KMS-11 (cell line): ENCODE data around the gene TGFB2.

Source experiments
- H2AFZ ChIP-seq: fragments of 200-600 bp; sonication (generic); 2 replicates; pipeline ENCODE4 v1.6.1; 2016; ENCODE audit warnings: antibody characterized with exemption, mixed run types, low read depth
- H3K27ac ChIP-seq: fragments of 200-600 bp; sonication (generic); 2 replicates; pipeline ENCODE4 v1.6.1; 2016; ENCODE audit warnings: mild to moderate bottlenecking, mixed run types
- H3K27me3 ChIP-seq: fragments of 200-600 bp; sonication (generic); 2 replicates; pipeline ENCODE4 v1.6.1; 2017; ENCODE audit warnings: mild to moderate bottlenecking, low read depth, mixed run types, moderate library complexity; ENCODE audit not compliant: insufficient read depth
- H3K36me3 ChIP-seq: fragments of 200-600 bp; sonication (generic); 2 replicates; pipeline ENCODE4 v1.6.1; 2017; ENCODE audit warnings: mild to moderate bottlenecking, mixed run types; ENCODE audit not compliant: insufficient read depth
- H3K4me1 ChIP-seq: fragments of 200-600 bp; sonication (generic); 2 replicates; pipeline ENCODE4 v1.6.1; 2016; ENCODE audit warnings: mild to moderate bottlenecking, low read depth, mixed run types; ENCODE audit not compliant: poor library complexity, severe bottlenecking
- H3K4me2 ChIP-seq: fragments of 200-600 bp; sonication (generic); 2 replicates; pipeline ENCODE4 v1.7.0; 2016; ENCODE audit warnings: mild to moderate bottlenecking, mixed run types
- H3K4me3 ChIP-seq: fragments of 200-600 bp; sonication (generic); IDR thresholded peaks from 2 replicates; pipeline ENCODE4 v1.6.1; 2017; ENCODE audit warnings: low read depth, low read length, mixed read lengths; ENCODE audit not compliant: insufficient read depth
- H3K79me2 ChIP-seq: fragments of 200-600 bp; sonication (generic); 2 replicates; pipeline ENCODE4 v1.6.1; 2016; ENCODE audit warnings: low read depth, mixed run types; ENCODE audit not compliant: insufficient read depth
- H3K9ac ChIP-seq: fragments of 200-600 bp; sonication (generic); 2 replicates; pipeline ENCODE4 v1.6.1; 2016; ENCODE audit warnings: mild to moderate bottlenecking, mixed run types
- H4K20me1 ChIP-seq: fragments of 200-600 bp; sonication (generic); 2 replicates; pipeline ENCODE4 v1.6.1; 2016; ENCODE audit warnings: mild to moderate bottlenecking, mixed run types; ENCODE audit not compliant: insufficient read depth
- CTCF ChIP-seq: fragments of 200-600 bp; sonication (generic); conservative IDR thresholded peaks from 2 replicates; pipeline ENCODE4 v1.6.1; 2017; ENCODE audit warnings: low read depth, mild to moderate bottlenecking, antibody characterized with exemption, low read length, moderate library complexity, mixed read lengths

TGFB2 gene

DNA sequence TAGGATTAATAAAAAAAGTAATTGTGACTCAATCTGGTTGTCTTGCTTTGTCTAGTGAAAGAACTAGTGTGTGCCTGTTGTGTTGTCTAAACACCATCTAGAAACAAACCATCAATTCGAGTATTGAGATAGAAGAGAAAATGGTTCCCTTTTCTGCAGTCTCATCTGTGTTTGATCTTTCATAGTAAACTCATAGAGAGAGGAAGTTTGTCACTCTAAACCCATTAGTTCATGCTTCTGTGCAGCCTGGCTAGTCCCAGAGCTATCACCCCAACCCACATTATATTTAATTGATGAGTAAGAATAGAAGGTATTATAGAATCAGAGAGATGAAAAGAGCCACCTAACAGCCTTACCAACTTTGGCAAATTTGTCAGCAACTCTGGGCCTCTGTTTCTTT is 99.5 kb downstream of the TGFB2 start:
- no peak overlapping the region for H3K27ac ChIP-seq
- H3K4me2 ChIP-seq: peak overlapping the region; percentile 31; the same call in 1 of the 2 replicates
- H4K20me1 ChIP-seq: no peaks in the 10 kb centered on the region
- no peak overlapping the region for H3K9ac ChIP-seq
- no peak for TF ChIP-seq CTCF
- H3K79me2 ChIP-seq: no peaks in the 10 kb centered on the region
- H3K4me1 ChIP-seq: peaks cover 18% of the 10 kb centered on the region
- no peaks in the 10 kb centered on the region for H3K36me3 ChIP-seq
- no peaks in the 10 kb centered on the region for H3K27me3 ChIP-seq
- H3K4me3 ChIP-seq: no peak overlapping the region
- peak overlapping the region; percentile 41; the same call in 1 of the 2 replicates for H2AFZ ChIP-seq

DNA sequence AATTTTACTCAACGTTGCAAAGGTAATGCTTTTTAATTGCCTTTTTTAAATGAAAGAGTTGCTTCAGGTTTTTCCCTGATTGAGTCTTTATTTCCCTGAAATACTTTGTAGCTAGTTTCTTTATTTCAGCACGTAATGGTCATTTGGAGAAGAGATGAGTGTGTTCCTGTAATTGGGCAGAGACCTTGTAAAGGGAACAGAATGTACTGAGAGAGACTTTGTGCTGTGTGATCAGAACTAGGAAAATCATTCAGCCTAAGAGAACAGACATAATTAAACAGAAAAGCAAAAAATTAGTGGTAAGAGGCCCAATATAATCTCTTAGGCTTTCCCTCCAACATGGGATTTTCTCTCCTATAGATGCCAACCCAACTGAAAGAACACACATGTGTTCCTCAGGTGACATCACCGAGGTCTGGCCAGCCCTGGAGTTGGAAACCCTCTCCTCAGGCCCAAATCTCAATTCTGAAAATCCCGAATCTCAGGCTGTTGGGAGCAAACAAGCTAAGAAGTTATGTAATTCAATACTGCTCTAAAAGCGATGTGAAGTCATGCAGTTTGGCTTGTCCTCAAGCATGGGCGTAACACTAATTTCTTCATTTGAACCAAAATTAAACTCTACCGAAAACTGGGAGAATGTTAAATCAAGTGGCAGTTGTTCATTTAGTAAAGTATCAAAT is 102.0 kb downstream of the TGFB2 start:
- no peaks in the 10 kb centered on the region for H3K27me3 ChIP-seq
- no peak for TF ChIP-seq CTCF
- no peak overlapping the region for H3K4me3 ChIP-seq
- H2AFZ ChIP-seq: no peak overlapping the region
- no peak overlapping the region for H3K27ac ChIP-seq
- no peaks in the 10 kb centered on the region for H4K20me1 ChIP-seq
- no peaks in the 10 kb centered on the region for H3K36me3 ChIP-seq
- no peak overlapping the region for H3K4me2 ChIP-seq
- H3K9ac ChIP-seq: no peak overlapping the region
- no peaks in the 10 kb centered on the region for H3K79me2 ChIP-seq
- H3K4me1 ChIP-seq: peaks cover 18% of the 10 kb centered on the region

GRCh38 chr1:218451415-218451814 is 106.3 kb downstream of the TGFB2 start:
- Histone ChIP-seq H3K27ac (no peak overlapping the region), H4K20me1 (no peaks in the 10 kb centered on the region), H3K4me3 (no peak overlapping the region), H3K36me3 (no peaks in the 10 kb centered on the region), H3K9ac (no peak overlapping the region), H2AFZ (no peak overlapping the region), H3K79me2 (no peaks in the 10 kb centered on the region), H3K27me3 (no peaks in the 10 kb centered on the region), H3K4me1 (peaks cover 6% of the 10 kb centered on the region), H3K4me2 (no peak overlapping the region)
- no peak for TF ChIP-seq CTCF

- no peaks in the 10 kb centered on the region for H4K20me1 ChIP-seq
- H3K9ac ChIP-seq: no peak overlapping the region
- no peak for TF ChIP-seq CTCF
- no peak overlapping the region for H2AFZ ChIP-seq
- H3K27me3 ChIP-seq: no peaks in the 10 kb centered on the region
- no peak overlapping the region for H3K27ac ChIP-seq
- H3K4me2 ChIP-seq: no peak overlapping the region
- no peaks in the 10 kb centered on the region for H3K36me3 ChIP-seq
- no peak overlapping the region for H3K4me3 ChIP-seq
- peaks cover 37% of the 10 kb centered on the region for H3K4me1 ChIP-seq
- no peaks in the 10 kb centered on the region for H3K79me2 ChIP-seq
These were observed 109.7 kb downstream of the TGFB2 start for GRCh38 chr1:218454700-218455282.
